GM23338 (cell line): Measurements from ENCODE around the gene WNK2. TPM values are rescaled to one million over a fixed set of nuclear protein-coding genes. Genes with fewer than 3 reads are reported as not detected.

Source experiments
- ATAC-seq: fragments of 200-7000 bp; cut with Tn5 transposase; 3 replicates; pipeline ENCODE4 v1.9.1; 2020
- DNase-seq: peaks from one replicate; pipeline ENCODE4 v3.0.0-alpha.2; 2015; ENCODE audit warnings: low spot score
- H2AFZ ChIP-seq: fragments of 200-600 bp; sonication (generic); 2 replicates; pipeline ENCODE4 v1.8.0; 2016; ENCODE audit warnings: antibody characterized with exemption, mild to moderate bottlenecking, moderate library complexity
- H3F3A ChIP-seq: fragments of 200-600 bp; sonication (generic); replicated peaks from 2 replicates; pipeline ENCODE4 v1.8.0; 2017; ENCODE audit warnings: antibody characterized with exemption, mixed run types, low read depth
- H3K27ac ChIP-seq: fragments of 200-600 bp; sonication (generic); 2 replicates; pipeline ENCODE4 v1.6.1; 2016; ENCODE audit warnings: low read depth
- H3K27me3 ChIP-seq: fragments of 200-600 bp; sonication (generic); 2 replicates; pipeline ENCODE4 v1.8.0; 2016; ENCODE audit warnings: mild to moderate bottlenecking, mixed run types, moderate library complexity; ENCODE audit not compliant: insufficient read depth
- H3K36me3 ChIP-seq: fragments of 200-600 bp; sonication (generic); 2 replicates; pipeline ENCODE4 v1.8.0; 2016; ENCODE audit warnings: mild to moderate bottlenecking; ENCODE audit not compliant: insufficient read depth
- H3K4me1 ChIP-seq: fragments of 200-600 bp; sonication (generic); 2 replicates; pipeline ENCODE4 v1.8.0; 2016; ENCODE audit warnings: mild to moderate bottlenecking, moderate library complexity; ENCODE audit not compliant: insufficient read depth
- H3K4me2 ChIP-seq: fragments of 200-600 bp; sonication (generic); 2 replicates; pipeline ENCODE4 v1.7.1; 2017; ENCODE audit warnings: mixed run types
- H3K4me3 ChIP-seq: fragments of 200-600 bp; sonication (generic); 2 replicates; pipeline ENCODE4 v1.6.1; 2016; ENCODE audit warnings: mixed run types
- H3K79me2 ChIP-seq: fragments of 200-600 bp; sonication (generic); replicated peaks from 2 replicates; pipeline ENCODE4 v1.8.0; 2017; ENCODE audit warnings: mild to moderate bottlenecking; ENCODE audit not compliant: insufficient read depth
- H3K9me2 ChIP-seq: fragments of 200-600 bp; sonication (generic); 2 replicates; pipeline ENCODE4 v1.8.0; 2017; ENCODE audit not compliant: insufficient read depth
- H4K20me1 ChIP-seq: fragments of 200-600 bp; sonication (generic); replicated peaks from 2 replicates; pipeline ENCODE4 v1.8.0; 2017; ENCODE audit warnings: mild to moderate bottlenecking; ENCODE audit not compliant: insufficient read depth
- H3K27ac Mint-ChIP-seq: 2 replicates; pipeline ENCODE4 v1.8.0; 2020; ENCODE audit warnings: inconsistent platforms, mild to moderate bottlenecking, moderate library complexity, mixed read lengths
- H3K27me3 Mint-ChIP-seq: 3 replicates; pipeline ENCODE4 v1.8.0; 2022; ENCODE audit warnings: low read depth, mild to moderate bottlenecking, moderate library complexity, mixed read lengths, inconsistent platforms; ENCODE audit not compliant: insufficient read depth, poor library complexity
- H3K36me3 Mint-ChIP-seq: 3 replicates; pipeline ENCODE4 v1.8.0; 2021; ENCODE audit warnings: low read depth, mild to moderate bottlenecking, inconsistent platforms, moderate library complexity, mixed read lengths
- H3K4me1 Mint-ChIP-seq: 3 replicates; pipeline ENCODE4 v1.8.0; 2020; ENCODE audit warnings: mild to moderate bottlenecking, inconsistent platforms, mixed read lengths
- H3K4me3 Mint-ChIP-seq: 3 replicates; pipeline ENCODE4 v1.8.0; 2021; ENCODE audit warnings: moderate library complexity, mild to moderate bottlenecking, inconsistent platforms, mixed read lengths
- H3K9me3 Mint-ChIP-seq: 3 replicates; pipeline ENCODE4 v1.8.0; 2020; ENCODE audit warnings: moderate library complexity, mild to moderate bottlenecking, inconsistent platforms, mixed read lengths
- EZH2 ChIP-seq: fragments of 200-600 bp; sonication (generic); IDR thresholded peaks from one replicate; pipeline ENCODE4 v1.8.0; 2017; ENCODE audit warnings: antibody characterized with exemption, mild to moderate bottlenecking, low read depth; ENCODE audit not compliant: unreplicated experiment
- EZH2phosphoT487 ChIP-seq: fragments of 200-600 bp; sonication (generic); IDR thresholded peaks from one replicate; pipeline ENCODE4 v1.8.1; 2018; ENCODE audit warnings: antibody characterized with exemption; ENCODE audit not compliant: unreplicated experiment
- NANOG ChIP-seq: IDR thresholded peaks from 2 replicates; pipeline ENCODE4 v1.6.1; 2016; ENCODE audit warnings: antibody characterized with exemption, borderline replicate concordance
- POLR2AphosphoS5 ChIP-seq: IDR thresholded peaks from 2 replicates; pipeline ENCODE4 v1.6.1; 2016; ENCODE audit warnings: antibody characterized with exemption, low read depth
- STAT1 ChIP-seq: IDR thresholded peaks from one replicate; pipeline ENCODE4 v1.6.1; 2016; ENCODE audit warnings: antibody characterized with exemption; ENCODE audit not compliant: unreplicated experiment
- ZNF114 ChIP-seq: fragments of 250-450 bp; sonication (Bioruptor Pico); IDR thresholded peaks from 2 replicates; pipeline ENCODE4 v1.5.0; 2020; ENCODE audit warnings: mild to moderate bottlenecking, moderate library complexity
- ZNF331 ChIP-seq: fragments of 250-450 bp; sonication (Bioruptor Pico); IDR thresholded peaks from 2 replicates; pipeline ENCODE4 v1.5.0; 2020; ENCODE audit warnings: low read depth, mild to moderate bottlenecking, moderate library complexity
- polyA plus RNA-seq: library from polyadenylated mRNA; unstranded; fragments of >200 nt; fragmentation: Nextera tagmentation; extraction: Ambion mirVana; gene quantifications from 2 replicates; pipeline ENCODE4 v1.2.1, GENCODE V29; 2016
- total RNA-seq: library from RNA; depleted of rRNA; stranded (reverse); fragments of >200 nt; shearing (Covaris generic); gene quantifications from 2 replicates; pipeline ENCODE4 v1.2.3, GENCODE V29; 2014
- TF ChIP-seq, protein P1 (sequence below): IDR thresholded peaks from 2 replicates; pipeline ENCODE4 v1.6.1; 2016; ENCODE audit warnings: antibody characterized with exemption
- TF ChIP-seq, protein P2 (sequence below): IDR thresholded peaks from one replicate; pipeline ENCODE4 v1.6.1; 2018; ENCODE audit warnings: antibody characterized with exemption; ENCODE audit not compliant: unreplicated experiment
- TF ChIP-seq, protein P3 (sequence below), 2 experiments: fragments of 200-600 bp in 1 of 2; sonication (generic) in 1 of 2; conservative IDR thresholded peaks; 2 replicates each; pipeline versions ENCODE4 v1.5.1 to v1.6.1; 2016 to 2017; ENCODE audit warnings: antibody characterized with exemption in 2 of 2, low read depth in 2 of 2, mild to moderate bottlenecking in 2 of 2, moderate library complexity in 1 of 2

WNK2 gene
- total and polyA plus RNA-seq, 2 experiments from 2014 or later = 56.4 to 102 TPM

DNA sequence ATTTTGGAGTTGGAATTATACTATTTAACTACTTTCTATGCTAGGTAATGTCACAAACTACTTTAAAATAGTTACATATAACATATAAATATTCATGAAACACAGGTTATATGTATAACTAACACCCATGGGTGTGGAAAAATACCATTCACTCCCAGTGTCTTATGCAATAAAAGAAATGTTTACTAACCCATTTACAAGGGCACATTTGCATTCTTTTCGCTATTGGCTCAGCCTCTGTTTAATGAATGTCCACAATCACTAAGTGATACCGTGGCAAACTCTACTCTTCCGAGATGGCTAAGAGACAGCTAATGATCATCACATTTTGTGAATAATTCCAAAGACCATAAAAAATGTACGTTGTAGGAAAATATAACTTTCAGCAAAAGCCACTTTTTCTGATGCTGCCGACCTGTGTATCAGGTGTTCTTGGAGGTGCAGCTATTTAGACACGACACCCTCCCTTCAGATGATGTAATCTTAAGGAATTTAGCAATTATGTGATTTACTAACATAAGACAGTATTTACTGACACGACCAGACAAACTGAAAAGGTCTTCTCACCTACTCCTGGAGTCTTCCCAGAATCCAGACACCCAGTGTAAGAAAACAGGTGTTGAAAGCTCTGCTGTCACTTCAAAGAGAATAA lies 145.8 kb downstream of the WNK2 start:
- peaks cover 4% of the 10 kb centered on the region; the same call in 1 of the 2 replicates for H4K20me1 ChIP-seq
- TF ChIP-seq, protein P1, sequence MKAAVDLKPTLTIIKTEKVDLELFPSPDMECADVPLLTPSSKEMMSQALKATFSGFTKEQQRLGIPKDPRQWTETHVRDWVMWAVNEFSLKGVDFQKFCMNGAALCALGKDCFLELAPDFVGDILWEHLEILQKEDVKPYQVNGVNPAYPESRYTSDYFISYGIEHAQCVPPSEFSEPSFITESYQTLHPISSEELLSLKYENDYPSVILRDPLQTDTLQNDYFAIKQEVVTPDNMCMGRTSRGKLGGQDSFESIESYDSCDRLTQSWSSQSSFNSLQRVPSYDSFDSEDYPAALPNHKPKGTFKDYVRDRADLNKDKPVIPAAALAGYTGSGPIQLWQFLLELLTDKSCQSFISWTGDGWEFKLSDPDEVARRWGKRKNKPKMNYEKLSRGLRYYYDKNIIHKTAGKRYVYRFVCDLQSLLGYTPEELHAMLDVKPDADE = no peak
- TF ChIP-seq, protein P2, sequence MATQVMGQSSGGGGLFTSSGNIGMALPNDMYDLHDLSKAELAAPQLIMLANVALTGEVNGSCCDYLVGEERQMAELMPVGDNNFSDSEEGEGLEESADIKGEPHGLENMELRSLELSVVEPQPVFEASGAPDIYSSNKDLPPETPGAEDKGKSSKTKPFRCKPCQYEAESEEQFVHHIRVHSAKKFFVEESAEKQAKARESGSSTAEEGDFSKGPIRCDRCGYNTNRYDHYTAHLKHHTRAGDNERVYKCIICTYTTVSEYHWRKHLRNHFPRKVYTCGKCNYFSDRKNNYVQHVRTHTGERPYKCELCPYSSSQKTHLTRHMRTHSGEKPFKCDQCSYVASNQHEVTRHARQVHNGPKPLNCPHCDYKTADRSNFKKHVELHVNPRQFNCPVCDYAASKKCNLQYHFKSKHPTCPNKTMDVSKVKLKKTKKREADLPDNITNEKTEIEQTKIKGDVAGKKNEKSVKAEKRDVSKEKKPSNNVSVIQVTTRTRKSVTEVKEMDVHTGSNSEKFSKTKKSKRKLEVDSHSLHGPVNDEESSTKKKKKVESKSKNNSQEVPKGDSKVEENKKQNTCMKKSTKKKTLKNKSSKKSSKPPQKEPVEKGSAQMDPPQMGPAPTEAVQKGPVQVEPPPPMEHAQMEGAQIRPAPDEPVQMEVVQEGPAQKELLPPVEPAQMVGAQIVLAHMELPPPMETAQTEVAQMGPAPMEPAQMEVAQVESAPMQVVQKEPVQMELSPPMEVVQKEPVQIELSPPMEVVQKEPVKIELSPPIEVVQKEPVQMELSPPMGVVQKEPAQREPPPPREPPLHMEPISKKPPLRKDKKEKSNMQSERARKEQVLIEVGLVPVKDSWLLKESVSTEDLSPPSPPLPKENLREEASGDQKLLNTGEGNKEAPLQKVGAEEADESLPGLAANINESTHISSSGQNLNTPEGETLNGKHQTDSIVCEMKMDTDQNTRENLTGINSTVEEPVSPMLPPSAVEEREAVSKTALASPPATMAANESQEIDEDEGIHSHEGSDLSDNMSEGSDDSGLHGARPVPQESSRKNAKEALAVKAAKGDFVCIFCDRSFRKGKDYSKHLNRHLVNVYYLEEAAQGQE = no peak
- TF ChIP-seq NANOG = no peak
- no peak for TF ChIP-seq EZH2phosphoT487
- TF ChIP-seq ZNF114 (CRISPR knock-in tag) = no peak
- TF ChIP-seq ZNF331 (CRISPR knock-in tag) = no peak
- TF ChIP-seq POLR2AphosphoS5 = no peak
- TF ChIP-seq STAT1 = no peak
- TF ChIP-seq EZH2 = no peak
- no peak for DNase-seq
- H3K9me2 ChIP-seq = no peaks in the 10 kb centered on the region
- no peaks in the 10 kb centered on the region for H3K27me3 ChIP-seq
- H3K4me1 Mint-ChIP-seq = peaks cover 10% of the 10 kb centered on the region
- no peak overlapping the region for H2AFZ ChIP-seq
- no peak overlapping the region for H3K4me3 Mint-ChIP-seq
- peaks cover 3% of the 10 kb centered on the region; the same call in 2 of the 3 replicates for H3K9me3 Mint-ChIP-seq
- H3K36me3 ChIP-seq = peaks cover 40% of the 10 kb centered on the region
- peaks cover 3% of the 10 kb centered on the region; the same call in 1 of the 2 replicates for H3F3A ChIP-seq
- peaks cover 26% of the 10 kb centered on the region for H3K79me2 ChIP-seq
- H3K27ac ChIP-seq = no peak overlapping the region
- H3K4me1 ChIP-seq = 0 out of 2 replicates have a peak, but pooled peaks cover 3% of the 10 kb centered on the region
- peaks cover 6% of the 10 kb centered on the region for H3K27me3 Mint-ChIP-seq
- H3K4me2 ChIP-seq = no peak overlapping the region
- ATAC-seq = no peak
- peak overlapping the region; percentile 11; the same call in 1 of the 2 replicates for H3K27ac Mint-ChIP-seq
- H3K36me3 Mint-ChIP-seq = peaks cover 42% of the 10 kb centered on the region
- no peak overlapping the region for H3K4me3 ChIP-seq

DNA sequence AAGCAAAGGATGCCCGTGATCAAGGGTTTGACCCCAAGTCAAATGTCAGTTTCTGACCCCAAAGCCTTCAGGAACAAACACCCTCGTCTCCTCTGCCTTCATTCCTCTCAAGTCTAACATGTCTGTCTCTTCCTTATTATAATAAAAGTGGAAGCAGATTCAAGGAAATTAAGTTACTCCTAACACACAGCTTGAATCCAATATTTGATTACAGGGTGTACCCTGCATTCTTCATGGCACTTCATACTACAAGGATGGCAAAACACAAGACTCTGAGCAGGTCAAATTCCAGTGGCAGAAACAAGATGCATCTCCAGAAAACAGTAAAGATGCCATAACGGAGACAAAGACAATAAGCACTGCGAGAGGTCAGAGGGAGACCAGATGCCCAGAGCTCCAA lies 148.4 kb downstream of the WNK2 start:
- no peak for ATAC-seq
- Histone ChIP-seq H4K20me1 (0 out of 2 replicates have a peak, but pooled peaks cover 7% of the 10 kb centered on the region), H3K4me3 (no peak overlapping the region), H3K36me3 (peaks cover 33% of the 10 kb centered on the region), H3K4me2 (no peak overlapping the region), H2AFZ (no peak overlapping the region), H3K79me2 (peaks cover 35% of the 10 kb centered on the region), H3K27me3 (no peaks in the 10 kb centered on the region), H3K27ac (no peak overlapping the region), H3K9me2 (no peaks in the 10 kb centered on the region), H3F3A (0 out of 2 replicates have a peak, but pooled peaks cover 2% of the 10 kb centered on the region), H3K4me1 (no peaks in the 10 kb centered on the region)
- Mint-ChIP-seq H3K4me1 (no peaks in the 10 kb centered on the region), H3K36me3 (peaks cover 51% of the 10 kb centered on the region), H3K9me3 (peaks cover 9% of the 10 kb centered on the region), H3K4me3 (no peak overlapping the region), H3K27ac (no peak overlapping the region), H3K27me3 (no peaks in the 10 kb centered on the region)
- DNase-seq = no peak
- TF ChIP-seq, protein P3, sequence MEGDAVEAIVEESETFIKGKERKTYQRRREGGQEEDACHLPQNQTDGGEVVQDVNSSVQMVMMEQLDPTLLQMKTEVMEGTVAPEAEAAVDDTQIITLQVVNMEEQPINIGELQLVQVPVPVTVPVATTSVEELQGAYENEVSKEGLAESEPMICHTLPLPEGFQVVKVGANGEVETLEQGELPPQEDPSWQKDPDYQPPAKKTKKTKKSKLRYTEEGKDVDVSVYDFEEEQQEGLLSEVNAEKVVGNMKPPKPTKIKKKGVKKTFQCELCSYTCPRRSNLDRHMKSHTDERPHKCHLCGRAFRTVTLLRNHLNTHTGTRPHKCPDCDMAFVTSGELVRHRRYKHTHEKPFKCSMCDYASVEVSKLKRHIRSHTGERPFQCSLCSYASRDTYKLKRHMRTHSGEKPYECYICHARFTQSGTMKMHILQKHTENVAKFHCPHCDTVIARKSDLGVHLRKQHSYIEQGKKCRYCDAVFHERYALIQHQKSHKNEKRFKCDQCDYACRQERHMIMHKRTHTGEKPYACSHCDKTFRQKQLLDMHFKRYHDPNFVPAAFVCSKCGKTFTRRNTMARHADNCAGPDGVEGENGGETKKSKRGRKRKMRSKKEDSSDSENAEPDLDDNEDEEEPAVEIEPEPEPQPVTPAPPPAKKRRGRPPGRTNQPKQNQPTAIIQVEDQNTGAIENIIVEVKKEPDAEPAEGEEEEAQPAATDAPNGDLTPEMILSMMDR (conservative IDR thresholded peaks at IDR 0.05; ENCODE audit: low read depth in 2 of 2) = no peak
